Thymus (tissue), 11 donors: Measurements from ENCODE around the gene COA5. TPM values are rescaled to one million over a fixed set of nuclear protein-coding genes. Genes with fewer than 3 reads are reported as not detected.

Experiments
- DNase-seq, 9 donors: peaks; one replicate each; pipeline ENCODE4 v3.0.0-alpha.2; 2013; ENCODE audit warnings: low spot score in 9 of 9, low read depth in 6 of 9, missing footprints in 1 of 9
- H3K27ac ChIP-seq, 2 donors: one replicate each; pipeline ENCODE4 v1.5.1; 2013; ENCODE audit warnings: control low read depth in 1 of 2, low read depth in 1 of 2, low read length in 1 of 2, mild to moderate bottlenecking in 1 of 2, moderate library complexity in 1 of 2
- H3K27me3 ChIP-seq, 2 donors: one replicate each; pipeline ENCODE4 v1.5.1; 2013; ENCODE audit warnings: low read length in 1 of 2; ENCODE audit not compliant: control insufficient read depth in 2 of 2, insufficient read depth in 1 of 2
- H3K36me3 ChIP-seq, 2 donors: one replicate each; pipeline ENCODE4 v1.5.1; 2013; ENCODE audit warnings: low read length in 1 of 2, mild to moderate bottlenecking in 1 of 2, moderate library complexity in 1 of 2; ENCODE audit not compliant: control insufficient read depth in 2 of 2, insufficient read depth in 2 of 2
- H3K4me1 ChIP-seq, 2 donors: one replicate each; pipeline ENCODE4 v1.5.1; 2013; ENCODE audit warnings: low read length in 2 of 2; ENCODE audit not compliant: control insufficient read depth in 2 of 2, insufficient read depth in 2 of 2
- H3K4me3 ChIP-seq, 2 donors: one replicate each; pipeline ENCODE4 v1.5.1; 2013; ENCODE audit warnings: low read length in 2 of 2, control low read depth in 1 of 2, mild to moderate bottlenecking in 1 of 2
- H3K9me3 ChIP-seq, 2 donors: one replicate each; pipeline ENCODE4 v1.5.1; 2013; ENCODE audit warnings: low read length in 1 of 2, mild to moderate bottlenecking in 1 of 2; ENCODE audit not compliant: control insufficient read depth in 2 of 2, insufficient read depth in 1 of 2
- whole genome bisulfite sequencing: extraction: QIAGEN DNeasy Blood & Tissue Kit; methylation state at CpG from one replicate; pipeline ENCODE4 v1.1.7; 2013; 5-methylcytosine and 5-hydroxymethylcytosine counted together
- polyA plus RNA-seq: library from polyadenylated mRNA; stranded (reverse); fragments of 200-250 nt; gene quantifications from one replicate; pipeline ENCODE4 v1.2.3, GENCODE V29; 2013
- total RNA-seq: library from RNA; stranded (reverse); fragments of 120-200 nt; gene quantifications from one replicate; pipeline ENCODE4 v1.2.4, GENCODE V29; 2013
- donor health status: healthy.

Gene COA5
- total and polyA plus RNA-seq, 2 donors = 47.8 to 114 TPM

- Histone ChIP-seq H3K4me3 (no peak overlapping the region), H3K4me1 (peaks cover 5 to 28% of the 10 kb centered on the region in 2 donors), H3K27ac (no peak overlapping the region), H3K9me3 (no peaks in the 10 kb centered on the region), H3K27me3 (no peaks in the 10 kb centered on the region), H3K36me3 (peaks cover 42 to 62% of the 10 kb centered on the region in 2 donors)
- WGBS = 98% methylated on average over 7 of the region's 7 CpGs
- no peak for DNase-seq
Measured at GRCh38 chr2:98583276-98583675, 25.0 kb downstream of the COA5 start.

- H3K4me3 ChIP-seq = no peak overlapping the region
- no peaks in the 10 kb centered on the region for H3K9me3 ChIP-seq
- DNase-seq = no peak
- H3K27ac ChIP-seq = no peak overlapping the region
- WGBS = 98% methylated on average over 9 of the region's 9 CpGs
- peaks cover 5 to 25% of the 10 kb centered on the region in 2 donors for H3K4me1 ChIP-seq
- peaks cover 49 to 70% of the 10 kb centered on the region in 2 donors for H3K36me3 ChIP-seq
- H3K27me3 ChIP-seq = no peaks in the 10 kb centered on the region
Measured at GRCh38 chr2:98582523-98582922, 25.8 kb downstream of the COA5 start.

- Histone ChIP-seq H3K36me3 (peaks cover 61 to 79% of the 10 kb centered on the region in 2 donors), H3K27ac (no peak overlapping the region), H3K4me3 (no peak overlapping the region), H3K27me3 (no peaks in the 10 kb centered on the region), H3K9me3 (no peaks in the 10 kb centered on the region), H3K4me1 (peaks cover 0 to 14% of the 10 kb centered on the region in 2 donors)
- DNase-seq = no peak
- WGBS = 98% methylated on average over 10 of the region's 10 CpGs
Measured at GRCh38 chr2:98580656-98581284, 27.5 kb downstream of the COA5 start.

- H3K36me3 ChIP-seq = peaks cover 63 to 87% of the 10 kb centered on the region in 2 donors
- whole genome bisulfite sequencing = 90% methylated on average over 7 of the region's 7 CpGs
- H3K27ac ChIP-seq = no peak overlapping the region
- H3K27me3 ChIP-seq = no peaks in the 10 kb centered on the region
- no peak overlapping the region for H3K4me3 ChIP-seq
- H3K4me1 ChIP-seq = peaks cover 0 to 7% of the 10 kb centered on the region in 2 donors
- DNase-seq = no peak
- no peaks in the 10 kb centered on the region for H3K9me3 ChIP-seq
Measured at GRCh38 chr2:98579926-98580325, 28.4 kb downstream of the COA5 start.

GRCh38 chr2:98578231-98578630, 30.1 kb downstream of the COA5 start:
- H3K9me3 ChIP-seq = no peaks in the 10 kb centered on the region
- no peaks in the 10 kb centered on the region for H3K4me1 ChIP-seq
- no peaks in the 10 kb centered on the region for H3K27me3 ChIP-seq
- WGBS = 98% methylated on average over 9 of the region's 9 CpGs
- no peak overlapping the region for H3K4me3 ChIP-seq
- DNase-seq = no peak
- peaks cover 66 to 88% of the 10 kb centered on the region in 2 donors for H3K36me3 ChIP-seq
- H3K27ac ChIP-seq = no peak overlapping the region

GRCh38 chr2:98577313-98577712, 31.0 kb downstream of the COA5 start:
- 94% methylated on average over 10 of the region's 10 CpGs for WGBS
- no peaks in the 10 kb centered on the region for H3K9me3 ChIP-seq
- H3K36me3 ChIP-seq = peaks cover 66 to 89% of the 10 kb centered on the region in 2 donors
- no peak for DNase-seq
- H3K4me1 ChIP-seq = no peaks in the 10 kb centered on the region
- no peak overlapping the region for H3K27ac ChIP-seq
- H3K27me3 ChIP-seq = no peaks in the 10 kb centered on the region
- no peak overlapping the region for H3K4me3 ChIP-seq

- no peak overlapping the region for H3K4me3 ChIP-seq
- no peak for DNase-seq
- H3K36me3 ChIP-seq = peaks cover 69 to 89% of the 10 kb centered on the region in 2 donors
- no peaks in the 10 kb centered on the region for H3K27me3 ChIP-seq
- no peak overlapping the region for H3K27ac ChIP-seq
- 96% methylated on average over 22 of the region's 22 CpGs for WGBS
- no peaks in the 10 kb centered on the region for H3K4me1 ChIP-seq
- H3K9me3 ChIP-seq = no peaks in the 10 kb centered on the region
Measured at GRCh38 chr2:98576666-98577312, 31.5 kb downstream of the COA5 start.

GRCh38 chr2:98573426-98573825, 34.9 kb downstream of the COA5 start:
- Histone ChIP-seq H3K36me3 (peaks cover 87 to 96% of the 10 kb centered on the region in 2 donors), H3K27ac (no peak overlapping the region), H3K9me3 (no peaks in the 10 kb centered on the region), H3K27me3 (no peaks in the 10 kb centered on the region), H3K4me3 (no peak overlapping the region), H3K4me1 (peaks cover 0 to 11% of the 10 kb centered on the region in 2 donors)
- DNase-seq = no peak
- WGBS = 97% methylated on average over 13 of the region's 13 CpGs

GRCh38 chr2:98572676-98573075, 35.6 kb downstream of the COA5 start:
- Histone ChIP-seq H3K4me1 (peaks cover 0 to 14% of the 10 kb centered on the region in 2 donors), H3K4me3 (no peak overlapping the region), H3K36me3 (peaks cover 87 to 96% of the 10 kb centered on the region in 2 donors), H3K27ac (no peak overlapping the region), H3K9me3 (no peaks in the 10 kb centered on the region), H3K27me3 (no peaks in the 10 kb centered on the region)
- no peak for DNase-seq
- 98% methylated on average over 15 of the region's 15 CpGs for WGBS
